Gastroesophageal sphincter (tissue), 3 donors: Measurements from ENCODE around the gene NXF3.
"Not testable (repeated sequence)": the region's sequence is repeated elsewhere in the genome, so short reads cannot be mapped to it uniquely, and the experiment has no call there.

ENCODE experiments used
- EP300 ChIP-seq: sonication (generic); formaldehyde crosslinking; IDR thresholded peaks from one replicate; pipeline ENCODE4 v1.6.1; 2017; ENCODE audit warnings: antibody characterized with exemption, mild to moderate bottlenecking
- POLR2AphosphoS5 ChIP-seq: sonication (generic); formaldehyde crosslinking; IDR thresholded peaks from one replicate; pipeline ENCODE4 v1.6.1; 2017; ENCODE audit warnings: antibody characterized with exemption
- TF ChIP-seq, protein P1 (sequence below), 4 experiments: fragments of 200-600 bp in 2 of 4; fragments of 450-650 bp in 2 of 4; sonication (generic) in 1 of 4; IDR thresholded peaks; one replicate each; pipeline ENCODE4 v1.5.1; 2017 to 2019; ENCODE audit warnings: antibody characterized with exemption in 4 of 4, mild to moderate bottlenecking in 2 of 4, moderate library complexity in 2 of 4

DNA sequence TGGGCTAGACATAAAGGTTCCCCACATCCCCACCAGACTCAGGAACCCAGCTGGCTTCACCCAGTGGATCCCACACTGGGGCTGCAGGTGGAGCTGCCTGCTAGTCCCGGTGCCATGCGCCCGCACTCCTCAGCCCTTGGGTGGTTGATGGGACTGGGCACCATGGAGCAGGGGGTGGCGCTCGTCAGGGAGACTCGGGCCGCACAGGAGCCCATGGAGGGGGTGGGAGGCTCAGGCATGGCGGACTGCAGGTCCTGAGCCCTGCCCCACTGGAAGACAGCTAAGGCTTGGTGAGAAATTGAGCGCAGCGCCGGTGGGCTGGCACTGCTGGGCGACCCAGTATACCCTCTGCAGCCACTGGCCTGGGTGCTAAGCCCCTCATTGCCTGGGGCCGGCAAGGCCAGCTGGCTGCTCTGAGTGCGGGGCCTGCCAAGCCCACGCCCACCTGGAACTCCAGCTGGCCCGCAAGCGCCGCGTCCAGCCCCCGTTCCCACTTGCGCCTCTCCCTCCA is 14.3 kb upstream of the NXF3 start:
- TF ChIP-seq POLR2AphosphoS5, EP300: not testable (repeated sequence)
- TF ChIP-seq, protein P1, sequence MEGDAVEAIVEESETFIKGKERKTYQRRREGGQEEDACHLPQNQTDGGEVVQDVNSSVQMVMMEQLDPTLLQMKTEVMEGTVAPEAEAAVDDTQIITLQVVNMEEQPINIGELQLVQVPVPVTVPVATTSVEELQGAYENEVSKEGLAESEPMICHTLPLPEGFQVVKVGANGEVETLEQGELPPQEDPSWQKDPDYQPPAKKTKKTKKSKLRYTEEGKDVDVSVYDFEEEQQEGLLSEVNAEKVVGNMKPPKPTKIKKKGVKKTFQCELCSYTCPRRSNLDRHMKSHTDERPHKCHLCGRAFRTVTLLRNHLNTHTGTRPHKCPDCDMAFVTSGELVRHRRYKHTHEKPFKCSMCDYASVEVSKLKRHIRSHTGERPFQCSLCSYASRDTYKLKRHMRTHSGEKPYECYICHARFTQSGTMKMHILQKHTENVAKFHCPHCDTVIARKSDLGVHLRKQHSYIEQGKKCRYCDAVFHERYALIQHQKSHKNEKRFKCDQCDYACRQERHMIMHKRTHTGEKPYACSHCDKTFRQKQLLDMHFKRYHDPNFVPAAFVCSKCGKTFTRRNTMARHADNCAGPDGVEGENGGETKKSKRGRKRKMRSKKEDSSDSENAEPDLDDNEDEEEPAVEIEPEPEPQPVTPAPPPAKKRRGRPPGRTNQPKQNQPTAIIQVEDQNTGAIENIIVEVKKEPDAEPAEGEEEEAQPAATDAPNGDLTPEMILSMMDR (IDR thresholded peaks at IDR 0.05): not testable (repeated sequence)
